Kidney glomerular epithelial cell (primary cell): ENCODE results near the gene CCR6.

ENCODE experiments used
- DNase-seq: peaks from one replicate; lab custom pipeline; 2025; lab: John Stamatoyannopoulos, UW

CCR6 gene

DNA sequence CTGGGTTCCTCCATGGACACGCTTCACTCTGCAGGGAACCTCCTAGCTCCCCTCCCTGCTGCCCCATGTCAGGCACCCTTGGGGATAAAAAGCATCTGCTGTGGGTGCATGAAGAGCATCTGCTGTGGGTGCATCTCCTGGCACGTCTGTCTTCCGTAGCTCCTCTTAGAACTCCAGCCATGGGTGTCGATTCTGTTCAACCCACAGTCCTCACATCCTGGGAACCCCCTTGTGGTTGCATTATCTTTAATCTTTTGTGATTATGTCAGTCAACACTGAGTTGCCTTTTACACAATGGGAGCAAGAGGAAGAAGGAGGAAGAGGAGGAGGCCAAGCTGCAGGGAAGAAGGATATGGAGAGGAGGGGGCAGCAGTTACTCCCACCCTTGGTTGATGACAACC is 24.1 kb upstream of the CCR6 start:
- no peak for DNase-seq

DNA sequence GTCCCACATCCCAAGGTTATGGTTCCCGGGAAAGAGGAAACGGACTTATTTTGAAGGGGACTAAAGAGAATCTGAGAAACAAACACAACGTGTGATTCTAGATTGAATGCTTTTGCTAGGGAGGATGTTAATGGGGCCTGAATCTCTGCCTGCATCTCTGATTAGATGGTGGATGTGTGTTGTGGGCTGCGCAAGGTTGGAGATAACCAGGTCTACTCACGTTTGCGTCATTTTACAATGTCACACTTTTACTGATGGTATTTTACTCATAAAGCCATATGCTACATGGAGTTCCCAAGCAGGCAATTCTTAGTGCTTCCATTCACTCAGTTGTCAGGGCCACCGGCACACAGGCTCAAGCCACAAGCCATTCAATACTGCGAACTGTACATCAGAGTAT is 23.2 kb upstream of the CCR6 start:
- no peak for DNase-seq

DNA sequence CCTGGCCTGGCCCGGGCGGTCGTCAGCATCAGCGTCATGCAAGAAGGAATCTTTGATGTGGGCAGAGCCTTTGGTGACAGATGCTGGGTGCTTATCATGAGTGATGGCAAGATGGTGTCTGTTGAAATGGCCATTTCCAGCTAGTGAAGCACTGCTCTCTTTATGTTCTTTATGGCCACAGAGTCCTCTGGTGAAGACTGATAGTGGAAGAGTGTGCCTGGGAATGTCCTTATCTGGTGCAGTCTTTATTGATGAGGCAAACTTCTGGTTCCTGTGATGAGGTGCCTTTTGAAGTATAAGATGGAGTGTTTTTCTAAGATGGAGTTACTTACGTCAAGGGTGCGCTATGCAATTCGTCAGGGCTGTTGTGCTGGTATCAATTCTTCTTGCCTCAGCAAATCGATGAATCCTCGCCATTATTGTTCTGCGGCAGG is 22.6 kb upstream of the CCR6 start:
- DNase-seq = no peak

DNA sequence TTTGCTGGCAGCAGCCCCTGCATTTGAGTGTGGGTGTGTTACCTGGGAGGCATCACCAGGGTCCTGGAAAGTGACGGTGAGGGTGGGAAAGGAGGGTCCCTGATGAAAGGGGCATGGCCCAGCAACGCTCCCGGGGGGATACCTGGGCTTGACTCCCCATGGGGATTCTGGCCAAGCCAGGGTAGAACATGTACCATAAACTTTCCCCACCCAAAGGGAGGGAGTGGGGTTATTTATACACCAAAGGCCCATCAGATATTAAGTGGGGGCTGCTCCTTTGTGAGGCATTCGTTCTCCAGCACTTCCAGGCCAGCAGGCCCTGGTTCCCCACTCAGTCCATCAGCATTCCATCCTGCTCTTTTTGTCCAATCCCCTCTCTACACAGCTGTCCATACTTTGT is 20.6 kb upstream of the CCR6 start:
- DNase-seq = no peak

DNA sequence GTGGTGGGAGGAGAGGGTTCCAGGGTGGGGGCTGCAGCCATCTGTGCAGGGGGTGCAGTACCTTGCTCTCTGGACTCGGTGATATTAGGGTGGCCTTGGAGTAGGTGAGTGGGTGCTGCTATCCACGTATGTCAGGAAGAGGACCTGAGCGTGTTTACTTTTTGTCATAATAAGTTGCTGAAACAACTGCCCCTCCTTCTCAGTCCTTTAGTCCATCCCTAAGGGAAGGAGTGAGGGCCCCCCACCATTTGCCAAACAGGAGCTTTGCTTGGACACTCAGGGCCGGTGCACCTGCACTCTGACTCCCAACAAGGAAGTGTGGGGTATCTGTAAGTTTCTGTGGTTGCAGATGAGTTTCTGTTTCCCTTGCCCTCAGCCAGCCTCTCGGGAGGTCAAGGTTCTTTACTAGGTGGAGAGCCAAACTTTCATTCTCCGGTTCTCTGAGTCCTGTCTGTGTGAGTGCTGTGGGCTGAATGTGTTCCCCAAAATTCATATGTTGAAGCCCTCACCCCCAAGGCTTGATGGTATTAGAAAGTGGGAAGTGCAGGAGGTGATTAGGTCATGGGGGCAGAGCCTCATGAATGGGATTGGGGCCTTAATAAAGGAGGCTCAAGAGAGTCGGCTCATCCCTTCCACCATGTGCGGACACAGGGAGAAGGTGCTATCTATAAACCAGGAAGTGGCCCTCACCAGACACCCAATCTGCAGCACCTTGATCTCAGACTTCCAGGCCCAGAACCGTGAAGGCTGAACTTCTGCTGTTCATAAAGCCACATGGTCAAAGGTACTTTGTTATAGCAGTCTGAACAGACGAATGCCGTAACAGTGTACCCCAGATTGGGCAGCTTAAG is 19.6 kb upstream of the CCR6 start:
- DNase-seq = no peak

DNA sequence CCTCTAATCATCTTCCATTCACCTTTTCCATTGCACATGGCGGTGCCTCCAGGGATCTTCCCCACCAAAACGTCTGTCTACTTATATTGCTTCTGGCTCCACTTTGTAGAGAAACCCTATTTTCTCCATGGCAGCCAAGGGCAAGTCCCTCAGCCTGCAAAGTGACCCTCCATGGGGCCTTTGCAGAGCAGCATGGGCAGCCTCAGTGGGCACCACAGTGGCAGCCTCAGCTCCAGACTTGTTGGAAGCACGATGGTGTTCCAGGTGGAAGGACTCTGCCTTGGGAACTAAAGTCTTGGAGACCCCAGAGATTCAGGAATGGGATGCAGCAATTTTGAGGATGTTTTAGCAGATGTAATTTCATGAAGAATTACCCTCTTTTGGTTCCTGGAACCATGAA is 18.5 kb upstream of the CCR6 start:
- no peak for DNase-seq

DNA sequence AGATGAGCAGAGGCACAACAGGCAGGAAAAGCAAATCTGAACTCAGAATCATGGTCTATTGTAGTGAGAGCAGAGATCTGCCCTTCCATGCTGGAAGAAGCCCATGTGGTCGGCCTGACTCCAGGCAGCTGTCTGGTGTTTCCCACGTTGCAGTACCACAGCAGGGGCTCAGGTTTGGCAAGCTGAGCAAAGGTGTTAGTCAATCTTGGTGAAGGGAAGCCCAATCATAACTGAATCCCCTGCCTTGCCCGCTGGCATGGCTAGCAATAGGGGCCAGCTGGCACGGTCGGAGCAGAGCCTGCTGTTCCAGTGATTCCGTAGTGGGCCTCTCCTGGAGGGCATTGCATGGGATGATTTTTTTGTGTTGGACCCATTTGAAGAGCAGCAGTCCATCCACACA is 17.8 kb upstream of the CCR6 start:
- DNase-seq = no peak

DNA sequence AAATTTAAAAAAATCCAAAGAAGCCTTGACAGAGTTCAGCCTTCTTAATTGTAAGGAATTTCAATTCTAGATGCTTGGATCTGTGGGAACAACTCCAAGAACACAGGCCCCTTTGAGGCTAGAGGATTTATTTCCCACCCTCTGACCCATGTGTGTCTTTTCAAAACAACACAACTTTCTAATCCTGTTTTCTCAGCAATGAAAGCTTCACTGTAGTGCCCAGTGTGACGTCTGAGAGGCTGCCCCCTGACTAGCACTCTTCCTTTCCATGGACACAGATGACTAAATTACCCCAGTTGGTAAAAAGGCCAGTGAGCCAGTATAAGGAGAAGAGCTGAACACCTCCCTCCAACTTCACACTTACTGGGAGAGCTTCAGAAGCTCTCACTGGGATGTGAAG is 16.5 kb upstream of the CCR6 start:
- DNase-seq = no peak

DNA sequence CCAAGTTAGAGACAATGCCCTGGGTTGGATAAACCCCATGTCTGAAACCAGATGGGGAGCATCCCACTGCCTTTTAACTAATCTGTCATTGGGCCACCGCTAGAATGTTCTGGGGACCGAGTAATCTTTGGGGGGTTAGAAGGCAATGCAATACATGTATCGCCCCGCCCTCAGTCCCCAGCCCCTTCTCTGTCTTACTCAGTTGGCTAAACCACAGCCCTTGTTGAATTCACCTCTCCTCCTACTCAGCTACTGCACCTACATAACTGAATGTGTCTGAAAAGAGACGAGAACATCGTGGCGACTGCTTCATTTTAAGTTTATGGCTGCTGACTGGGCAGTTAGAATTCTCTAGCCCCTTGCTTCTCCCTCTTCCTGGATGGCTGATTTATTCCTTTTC is 15.1 kb upstream of the CCR6 start:
- no peak for DNase-seq

DNA sequence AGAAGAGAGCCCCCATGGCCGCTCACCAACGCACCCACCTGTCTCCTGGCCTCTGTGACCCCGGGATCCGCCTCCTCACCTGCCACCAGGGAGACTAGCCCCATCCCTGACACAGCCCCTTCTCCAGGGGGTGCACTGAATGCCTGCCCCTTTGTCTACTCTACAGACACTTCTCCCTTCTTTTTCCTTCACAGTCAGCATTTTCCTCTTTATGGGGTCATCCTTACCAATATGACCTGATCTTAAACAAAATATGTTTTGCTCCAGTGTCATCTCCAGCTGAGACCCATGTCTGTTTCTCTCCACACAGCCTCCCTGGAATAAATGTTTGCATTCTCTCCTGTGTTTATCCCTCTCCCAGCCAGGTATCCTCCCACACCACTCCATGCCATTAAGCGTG is 14.6 kb upstream of the CCR6 start:
- no peak for DNase-seq

DNA sequence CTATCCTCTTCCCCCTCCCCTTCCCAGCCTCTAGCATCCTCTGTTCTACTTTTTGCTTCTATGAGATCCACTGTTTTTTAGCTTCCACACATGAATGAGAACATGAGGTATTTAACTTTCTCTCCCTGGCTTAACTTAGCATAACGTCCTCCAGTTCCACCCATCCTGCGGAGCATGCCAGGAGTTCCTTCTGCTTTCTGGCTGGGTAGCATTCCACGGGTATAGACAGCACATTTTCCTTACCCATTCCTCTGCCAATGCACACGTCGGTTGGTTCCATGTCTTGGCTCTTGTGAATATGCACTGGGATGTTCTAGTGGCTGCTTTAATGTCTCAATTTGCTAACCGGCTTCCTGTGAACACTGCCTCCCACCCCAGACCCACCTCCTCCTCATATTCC is 13.2 kb upstream of the CCR6 start:
- DNase-seq = no peak

DNA sequence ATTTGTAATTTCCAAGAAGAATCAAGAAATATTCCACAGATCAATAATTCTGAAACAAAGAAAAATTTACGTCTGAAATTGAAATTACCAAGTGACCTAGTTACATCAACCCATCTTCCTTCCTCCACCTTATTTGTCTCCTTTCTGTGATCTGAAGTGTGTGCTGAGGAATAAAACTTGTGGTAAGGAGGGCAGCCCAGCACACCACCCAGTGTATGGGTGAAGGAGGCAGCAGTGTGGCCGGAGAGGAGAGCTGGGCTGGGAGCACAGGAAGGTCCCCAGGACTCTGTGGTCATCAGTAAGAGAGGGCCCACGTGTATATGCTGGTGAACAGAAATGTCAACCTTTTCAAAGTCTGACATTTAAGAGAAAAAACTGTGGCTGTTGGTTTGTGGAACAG is 11.3 kb upstream of the CCR6 start:
- DNase-seq = no peak

DNA sequence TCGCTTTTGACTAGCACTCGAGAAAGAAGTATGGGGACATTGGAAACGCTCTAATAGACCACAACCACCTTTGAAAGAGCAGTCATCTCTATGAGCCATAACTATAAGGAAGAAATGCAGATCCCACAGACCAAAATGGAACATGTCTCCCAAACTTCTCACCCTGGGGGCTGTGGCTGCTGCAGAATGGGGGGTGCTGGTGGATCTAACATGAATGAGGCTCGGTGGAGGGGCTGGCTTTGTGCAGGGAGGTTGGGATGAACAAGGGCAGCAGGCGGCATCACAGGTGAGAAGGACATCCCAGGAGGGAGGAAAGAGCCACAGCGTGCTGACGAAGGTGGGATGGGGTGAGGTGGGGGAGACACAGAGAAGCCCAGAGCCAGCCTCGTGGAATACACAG is 10.5 kb upstream of the CCR6 start:
- DNase-seq = no peak

DNA sequence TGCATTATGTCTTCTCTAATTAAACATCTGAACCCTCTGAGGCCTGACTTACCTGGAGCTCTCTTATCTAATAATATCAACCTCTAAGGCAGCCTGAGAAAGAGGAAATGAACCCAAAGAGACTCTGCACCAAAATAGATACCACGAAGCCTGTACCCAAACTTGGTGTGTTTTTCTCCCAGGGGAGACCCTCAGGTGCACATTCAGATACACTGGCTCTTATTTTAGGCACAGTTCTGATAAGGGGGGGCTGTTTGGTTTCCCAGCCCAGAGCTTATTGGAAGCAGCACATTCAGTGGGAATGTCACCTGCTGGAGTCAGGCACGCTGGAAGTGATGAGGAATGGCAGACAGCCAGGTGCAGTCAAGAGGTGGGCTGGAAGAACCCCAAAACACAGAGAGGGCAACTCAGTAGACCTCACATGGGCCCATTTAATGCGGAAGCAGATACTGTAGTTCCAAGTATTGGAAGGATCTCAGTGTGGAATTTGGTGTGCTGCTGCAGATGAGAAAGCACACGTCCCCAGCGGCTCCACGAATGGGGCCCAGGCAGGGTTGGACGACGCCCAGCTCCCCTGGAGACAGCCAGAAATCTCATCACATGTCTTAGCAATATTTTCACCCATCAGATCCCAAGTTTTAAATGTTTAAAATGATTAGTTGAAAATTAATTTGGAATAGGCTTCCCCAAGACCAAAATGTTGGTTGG is 9.7 kb upstream of the CCR6 start:
- DNase-seq = no peak

DNA sequence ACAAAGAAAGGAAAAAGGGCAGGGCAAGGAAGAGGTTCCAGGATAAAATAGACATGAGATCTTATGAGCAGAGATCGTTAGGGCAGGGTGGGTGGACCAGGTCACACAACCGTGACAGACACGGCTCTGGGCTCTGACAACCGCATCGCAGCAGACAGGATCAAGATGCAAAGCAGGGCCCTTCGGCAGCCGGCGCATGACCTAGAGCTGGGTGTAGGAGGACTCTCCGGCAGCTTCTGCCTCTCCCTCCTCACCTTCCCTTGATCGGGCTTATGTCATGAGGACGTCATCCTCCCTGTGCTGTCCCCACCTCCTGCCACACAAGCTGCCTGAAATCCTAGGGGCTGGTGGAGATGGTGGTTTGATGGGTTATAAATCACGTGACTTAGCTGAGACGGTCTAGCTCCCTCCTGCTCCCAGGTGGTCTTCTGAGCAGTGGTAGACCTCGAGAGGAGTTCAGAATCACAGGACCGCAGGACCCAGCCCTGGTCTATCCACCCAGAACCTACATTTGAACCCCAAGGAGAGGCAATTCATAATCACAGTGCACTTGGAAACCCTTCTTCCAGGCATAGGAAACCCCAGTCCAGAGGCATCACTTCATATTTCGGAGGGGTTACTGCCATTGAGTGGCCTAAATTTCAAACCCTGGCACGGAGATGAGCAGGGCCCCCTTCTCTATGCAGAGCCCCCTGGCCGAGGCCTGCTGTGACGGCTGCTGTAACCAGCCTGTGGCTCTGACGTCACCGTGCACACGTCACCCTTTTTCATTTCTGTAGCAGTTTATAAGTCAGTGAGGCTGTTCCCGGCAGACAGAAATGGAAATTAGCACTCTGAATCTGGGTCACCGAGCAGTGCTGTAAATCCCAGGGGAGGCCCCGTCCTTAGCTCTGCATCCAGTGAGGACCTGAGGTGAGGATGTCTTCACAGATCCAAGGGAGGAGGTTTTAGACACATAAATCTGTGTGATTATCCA is 8.7 kb upstream of the CCR6 start:
- DNase-seq = no peak

DNA sequence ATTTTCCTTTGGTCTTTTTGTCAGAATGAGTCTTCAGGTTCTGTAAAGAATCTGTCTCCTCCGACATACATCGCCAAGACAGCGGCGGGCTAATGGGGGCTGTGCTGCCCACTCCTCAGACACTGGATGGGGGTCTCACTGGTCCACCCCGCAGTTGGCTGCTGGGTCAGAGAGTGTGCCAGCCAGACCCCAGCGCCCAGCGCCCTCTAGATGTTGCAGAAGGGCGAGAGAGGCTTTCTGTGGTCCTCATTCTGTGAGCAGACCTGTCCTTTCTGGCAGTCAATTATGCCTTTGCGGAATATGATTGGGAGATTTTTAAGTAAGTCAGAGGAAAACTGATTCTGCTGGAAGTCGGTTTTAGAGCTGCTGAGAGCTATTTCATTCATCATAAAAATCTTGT is 7.8 kb upstream of the CCR6 start:
- no peak for DNase-seq

DNA sequence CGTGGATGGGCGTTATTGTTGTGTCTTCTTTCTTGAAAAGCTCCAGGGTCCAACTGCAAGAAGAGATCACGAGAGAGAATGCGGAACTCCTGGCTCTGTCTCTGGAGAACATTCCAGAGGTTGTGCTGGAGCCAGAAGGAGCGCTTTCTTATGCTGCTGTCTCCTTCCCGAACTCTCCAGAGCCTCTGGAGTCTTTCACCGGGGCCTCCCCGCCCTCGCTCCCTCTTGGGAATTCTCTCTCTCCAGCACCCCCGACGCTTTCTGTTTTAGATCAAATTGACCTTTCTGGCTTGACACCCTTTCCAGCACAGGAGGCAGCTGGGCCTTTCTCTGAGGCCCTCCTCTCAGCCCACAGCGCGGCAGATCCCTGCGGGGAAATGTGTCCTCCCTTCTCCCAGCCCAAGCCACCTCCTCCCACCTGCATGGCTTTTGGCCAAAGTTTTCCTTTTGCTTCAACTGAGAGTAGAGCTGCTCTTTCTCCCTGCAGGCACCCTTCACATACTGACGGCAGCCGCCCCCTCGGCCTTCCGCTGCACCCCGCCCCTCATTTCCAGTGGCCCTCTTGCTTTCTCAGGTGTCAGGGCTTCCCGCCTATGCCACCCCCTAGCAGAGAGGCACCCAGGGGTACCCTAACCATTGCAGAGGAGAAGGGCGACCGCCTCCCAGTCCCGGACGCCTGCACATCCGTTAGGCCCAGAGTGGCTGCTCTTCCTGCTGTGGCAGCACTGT is 6.6 kb upstream of the CCR6 start:
- no peak for DNase-seq

DNA sequence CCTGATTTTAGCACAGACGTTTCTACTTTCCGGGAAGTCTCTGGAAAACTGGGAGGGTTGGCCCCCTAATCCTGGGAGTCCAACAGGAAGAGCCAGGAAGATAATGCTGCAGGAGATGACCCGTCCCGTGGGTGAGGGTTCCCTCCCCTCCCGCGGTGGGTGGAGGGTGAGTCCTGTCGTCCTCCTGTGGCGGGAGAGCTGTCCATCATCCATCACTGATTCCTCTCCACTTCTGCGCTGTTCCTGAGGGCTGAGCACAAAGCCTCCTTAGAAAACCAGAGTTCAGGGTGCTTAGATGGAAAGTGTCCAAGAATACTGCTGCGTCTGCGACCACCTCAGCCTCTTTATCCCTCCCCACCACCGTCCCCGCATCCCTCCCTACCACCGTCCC is 6.1 kb upstream of the CCR6 start:
- no peak for DNase-seq

DNA sequence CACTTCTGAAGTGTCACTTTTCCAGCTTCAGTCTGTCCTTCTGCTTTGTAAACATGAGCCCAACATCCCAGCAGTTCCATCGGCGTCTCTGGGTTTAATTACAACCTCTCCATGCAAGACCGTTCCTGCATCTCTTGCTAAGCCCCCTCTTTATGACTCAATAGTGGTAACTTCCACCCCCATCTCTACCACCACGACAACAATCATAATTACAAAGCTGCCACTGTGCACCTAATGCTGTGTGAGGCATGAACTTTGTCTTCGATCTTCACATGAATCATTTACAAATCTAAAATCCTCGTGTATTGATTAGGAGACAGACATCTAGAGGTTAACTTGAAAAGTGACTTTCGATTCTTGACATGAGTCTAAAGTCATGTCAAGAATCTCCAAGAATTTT is 4.9 kb upstream of the CCR6 start:
- no peak for DNase-seq

DNA sequence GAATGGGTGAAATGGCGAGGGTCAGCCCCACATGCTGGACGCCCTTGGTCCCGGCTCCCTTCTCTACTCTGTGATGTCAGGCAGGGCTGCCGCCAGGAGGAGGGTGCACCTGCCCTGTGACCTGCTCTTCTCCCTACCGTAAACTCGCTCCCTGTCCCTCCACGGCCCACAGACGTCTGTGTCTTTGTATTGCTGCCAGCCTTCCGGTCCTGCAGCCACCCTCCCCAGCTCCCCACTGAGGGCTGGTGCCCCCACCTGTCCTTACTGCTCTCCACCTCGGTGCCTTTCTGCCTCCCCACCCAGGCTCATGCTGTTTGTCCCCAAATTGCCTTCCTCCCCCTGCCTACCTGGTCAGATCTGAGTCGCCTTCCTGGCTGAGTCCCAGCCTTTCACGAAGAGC is 4.1 kb upstream of the CCR6 start:
- no peak for DNase-seq

DNA sequence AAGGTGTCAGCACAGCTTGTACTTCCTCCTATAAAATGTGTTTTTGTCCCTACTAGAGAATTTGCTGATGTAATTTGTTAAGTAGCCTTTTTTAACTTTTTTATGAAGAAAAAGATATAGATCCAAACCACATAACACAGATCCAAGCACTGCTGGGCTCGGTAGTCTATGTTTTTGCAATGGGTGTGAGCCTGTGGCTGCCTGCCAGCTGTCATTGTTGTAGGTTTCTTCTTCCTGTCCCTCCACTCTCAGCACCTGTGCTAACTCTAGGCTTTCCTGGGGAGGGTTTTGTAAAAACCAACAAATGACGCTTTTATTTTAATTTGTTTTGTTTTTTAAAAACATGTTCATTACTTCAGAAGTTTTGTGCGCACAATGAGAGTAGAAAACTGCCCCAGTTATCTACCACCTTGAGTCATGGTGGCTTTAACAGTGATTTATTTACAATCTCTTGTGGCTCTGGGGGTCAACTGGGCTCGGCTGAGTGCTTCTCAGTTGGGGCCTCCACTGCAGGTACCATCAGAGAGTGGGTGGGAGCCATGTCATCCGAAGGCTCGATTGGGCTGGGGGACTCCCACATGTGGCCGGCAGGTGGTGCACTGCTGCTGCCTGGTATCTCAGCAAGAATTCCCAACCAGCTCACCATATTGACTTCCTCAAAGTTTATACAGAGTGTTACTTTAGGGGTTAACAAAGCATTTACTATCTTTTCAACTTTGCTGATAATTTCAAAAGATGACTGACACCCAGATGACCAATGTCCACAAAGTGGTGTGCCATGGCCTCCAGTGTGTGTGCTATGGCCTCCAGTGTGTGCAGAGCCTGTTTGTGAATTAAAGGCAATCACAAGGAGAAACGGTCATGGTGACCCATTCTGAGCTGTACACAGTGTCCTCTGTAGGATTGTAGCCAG is 3.0 kb upstream of the CCR6 start:
- DNase-seq = no peak
